CD4-positive, alpha-beta T cell treated with Interleukin-17A for 1 hour (primary cell): Measurements from ENCODE around the gene SRGAP3.

Experiments
- DNase-seq: peaks from one replicate; pipeline ENCODE4 v3.0.0-alpha.2; 2020

SRGAP3 gene

GRCh38 chr3:9077029-9077428, 172.4 kb downstream of the SRGAP3 start:
- no peak for DNase-seq

DNA sequence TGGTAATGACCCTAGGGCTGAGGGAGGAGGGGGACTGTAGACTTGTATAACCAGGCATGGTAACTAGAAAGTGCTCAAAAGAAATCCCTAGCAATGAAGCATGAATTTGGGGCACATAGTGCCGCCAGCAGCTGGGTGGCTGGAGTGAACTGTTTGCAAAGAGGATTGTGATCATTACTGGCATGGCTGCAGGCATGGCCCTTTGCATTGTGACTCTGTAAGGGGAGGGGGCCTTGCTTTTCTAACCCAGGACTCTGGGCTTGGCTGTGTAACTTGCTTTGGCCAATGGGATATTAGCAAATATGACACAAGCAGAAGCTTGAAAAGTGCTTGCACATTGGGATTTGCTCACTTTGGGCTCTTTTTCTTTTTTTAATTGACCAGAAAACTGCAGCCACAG, 173.7 kb downstream of the SRGAP3 start:
- no peak for DNase-seq

GRCh38 chr3:9074079-9074478, 175.4 kb downstream of the SRGAP3 start:
- DNase-seq = no peak

- no peak for DNase-seq
These were observed 176.8 kb downstream of the SRGAP3 start for GRCh38 chr3:9072667-9073009.

DNA sequence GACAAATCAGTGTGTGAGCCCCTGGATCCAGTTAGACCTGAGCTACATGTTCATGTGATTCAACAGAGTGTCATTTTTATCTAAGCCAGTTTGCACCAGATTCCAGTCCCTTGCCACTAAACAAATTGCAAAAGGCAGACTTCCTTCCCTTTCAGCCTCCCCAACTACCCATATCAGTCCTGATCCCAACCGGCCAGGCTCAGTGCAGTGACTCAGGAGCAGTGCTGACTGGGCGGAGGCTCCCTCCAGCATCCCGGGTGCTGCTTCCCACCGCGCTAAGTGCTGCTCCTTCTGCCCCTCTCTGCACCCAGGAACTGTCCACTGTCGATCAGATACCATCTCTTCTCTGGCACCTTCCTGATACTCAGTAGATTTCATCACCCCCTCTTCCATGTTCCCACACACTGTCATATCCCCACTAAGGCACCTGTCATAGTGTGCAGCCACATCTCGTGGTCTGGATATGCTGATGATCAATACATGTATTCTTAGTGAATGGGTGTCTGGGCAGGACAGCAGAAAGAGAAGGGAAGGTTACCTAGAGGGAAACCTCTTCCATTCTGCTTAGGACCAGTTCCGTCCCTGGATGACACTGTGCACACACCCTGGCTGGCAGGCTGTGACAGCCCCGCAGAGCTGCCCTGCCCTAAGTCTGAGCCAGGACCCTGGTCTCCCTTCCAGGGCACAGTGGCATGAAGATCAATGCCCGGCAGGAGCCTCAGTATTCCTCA, 177.3 kb downstream of the SRGAP3 start:
- no peak for DNase-seq

- no peak for DNase-seq
These were observed 178.5 kb downstream of the SRGAP3 start for GRCh38 chr3:9070961-9071360.

GRCh38 chr3:9069971-9070370, 179.5 kb downstream of the SRGAP3 start:
- DNase-seq = no peak

- DNase-seq = no peak
These were observed 181.4 kb downstream of the SRGAP3 start for GRCh38 chr3:9068051-9068450.

- peak; percentile 33 for DNase-seq
These were observed 182.0 kb downstream of the SRGAP3 start for GRCh38 chr3:9067352-9067975.

DNA sequence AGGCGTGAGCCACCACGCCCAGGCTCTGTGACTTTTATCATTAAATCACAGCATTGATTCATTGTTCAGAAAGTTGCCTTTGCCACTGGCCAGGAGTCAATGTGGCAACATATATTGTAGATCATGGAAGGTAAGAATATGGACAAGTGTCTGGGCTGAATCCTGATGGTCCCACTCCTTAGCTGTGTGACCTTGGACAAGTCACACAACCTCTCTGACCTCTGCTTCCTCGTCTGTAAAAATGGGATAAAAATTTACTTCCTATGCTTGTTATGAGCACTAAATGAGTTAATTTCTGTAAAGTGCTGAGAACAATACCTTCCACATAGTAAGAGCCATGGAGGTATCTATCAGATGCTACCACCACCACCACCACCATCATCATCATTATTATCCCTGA, 182.7 kb downstream of the SRGAP3 start:
- DNase-seq = no peak

- DNase-seq = no peak
These were observed 183.3 kb downstream of the SRGAP3 start for GRCh38 chr3:9066141-9066540.

DNA sequence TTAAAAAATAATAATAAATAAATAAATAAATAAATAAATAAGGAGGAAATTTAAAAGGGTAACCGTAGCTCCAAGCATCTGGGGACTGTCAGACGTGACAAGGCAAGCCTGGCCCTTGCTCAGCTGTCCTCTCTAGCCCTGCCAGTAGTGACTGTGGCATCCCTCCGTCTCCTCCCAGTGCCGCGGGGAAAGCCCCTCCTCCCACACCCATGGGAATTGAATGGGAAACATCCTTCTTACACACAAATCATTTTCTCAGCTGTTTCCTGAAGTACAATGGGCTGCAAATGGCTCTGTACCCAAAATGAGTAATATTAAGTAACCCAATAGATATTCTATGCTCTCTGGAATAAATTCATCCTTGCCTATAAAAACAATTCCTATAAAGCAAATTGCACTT, 184.6 kb downstream of the SRGAP3 start:
- no peak for DNase-seq

- no peak for DNase-seq
These were observed 185.2 kb downstream of the SRGAP3 start for GRCh38 chr3:9064251-9064650.

- no peak for DNase-seq
These were observed 186.9 kb downstream of the SRGAP3 start for GRCh38 chr3:9062570-9062969.

DNA sequence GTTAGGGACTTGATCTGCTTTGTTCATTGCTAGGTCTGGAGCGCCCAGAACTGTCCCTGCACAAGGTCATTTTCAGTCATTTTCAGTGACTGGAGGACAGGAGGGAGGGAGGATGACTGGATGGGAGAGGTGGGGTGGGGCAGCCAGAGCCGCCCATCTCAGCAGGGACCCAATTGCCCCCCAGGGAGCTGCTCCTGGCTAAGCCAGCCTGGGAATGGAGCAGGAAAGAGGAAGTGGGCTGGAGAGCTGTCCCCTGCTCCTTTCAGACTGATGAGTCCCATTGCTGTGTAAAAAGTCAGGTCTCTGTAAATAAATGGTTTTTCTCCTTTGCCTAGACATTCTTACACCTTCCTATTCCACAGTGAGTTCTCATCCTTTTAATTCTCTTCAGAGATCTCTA, 187.8 kb downstream of the SRGAP3 start:
- DNase-seq = no peak

DNA sequence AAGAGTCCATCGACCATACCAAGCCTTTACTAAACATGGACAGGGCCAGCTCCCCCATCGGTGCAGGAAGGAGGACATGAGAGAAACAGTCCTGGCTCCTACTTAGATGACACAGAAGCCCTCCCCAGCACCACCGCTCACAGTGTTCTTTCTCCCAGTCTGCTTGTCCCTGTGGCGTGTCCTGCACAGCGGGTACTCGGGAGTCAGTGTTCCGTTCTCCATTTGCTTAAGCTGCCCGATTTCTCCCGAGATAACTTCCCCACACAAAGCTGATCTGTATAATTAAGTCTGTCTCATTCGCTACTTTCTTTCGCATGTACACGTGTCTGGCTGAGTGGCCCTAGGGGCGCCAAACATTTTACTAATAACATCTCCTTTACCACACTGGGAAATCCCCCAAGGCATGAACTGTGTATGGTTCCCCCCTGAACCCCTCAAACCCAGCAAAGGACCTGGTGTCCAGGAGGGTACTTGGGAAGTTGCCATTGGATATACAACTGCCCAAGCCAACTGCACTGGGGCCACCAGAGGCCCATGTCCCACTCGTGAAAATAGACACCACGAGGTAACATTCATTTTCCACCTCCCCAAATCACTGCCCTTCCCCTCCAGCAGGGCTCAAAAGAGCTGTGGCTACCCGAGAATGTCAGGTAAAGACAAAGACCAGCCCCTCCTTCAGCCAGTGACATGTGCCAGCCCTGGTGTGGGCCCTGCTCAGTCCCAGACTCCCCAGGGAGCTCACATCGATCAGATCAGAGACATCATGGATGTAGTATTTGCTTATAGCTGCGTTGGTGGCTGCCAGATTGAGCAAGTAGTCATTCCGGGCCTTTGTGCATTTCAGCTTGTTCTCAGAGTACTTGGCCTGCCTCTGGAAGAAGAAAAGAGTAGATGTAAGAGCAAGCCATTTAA, 189.7 kb downstream of the SRGAP3 start:
- DNase-seq = no peak

DNA sequence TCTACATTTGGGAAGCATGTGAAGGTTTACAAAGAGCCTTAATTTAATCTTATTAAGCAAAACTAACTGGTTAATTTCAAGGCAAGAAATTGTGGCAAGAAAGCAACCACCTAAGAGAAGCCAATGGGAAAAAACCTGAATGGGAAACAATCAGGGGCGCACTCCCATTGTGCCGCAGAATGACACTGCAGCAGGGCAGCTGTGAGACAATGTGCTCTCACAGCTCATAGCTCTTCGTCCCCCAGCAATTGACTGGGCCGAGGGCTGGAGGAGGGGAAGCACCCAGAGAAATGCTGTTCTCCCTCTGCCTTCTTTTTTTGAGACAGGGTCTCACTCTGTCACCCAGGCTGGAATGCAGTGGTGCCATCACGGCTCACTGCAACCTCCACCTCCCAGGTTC, 192.9 kb downstream of the SRGAP3 start:
- no peak for DNase-seq

GRCh38 chr3:9047452-9048346, 201.7 kb downstream of the SRGAP3 start:
- DNase-seq = no peak

DNA sequence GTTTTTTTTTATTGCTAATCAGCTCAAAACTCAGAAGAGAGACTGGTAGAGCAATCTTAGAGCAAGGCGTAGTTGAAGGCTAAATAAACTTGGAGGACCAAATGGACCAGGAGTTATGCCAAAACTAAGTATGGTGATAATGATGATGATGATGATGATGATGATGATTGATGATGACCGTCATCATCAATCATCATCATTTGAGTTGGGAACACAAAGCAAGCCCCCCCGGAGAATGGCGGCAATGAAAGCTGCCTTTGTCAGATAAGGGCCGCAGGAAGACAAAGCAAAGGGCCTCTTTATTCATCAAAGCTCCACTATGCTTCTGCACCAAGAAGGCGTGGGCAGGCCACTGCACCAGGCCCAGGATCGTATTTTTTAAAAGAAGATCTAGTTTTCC, 204.1 kb downstream of the SRGAP3 start:
- no peak for DNase-seq

DNA sequence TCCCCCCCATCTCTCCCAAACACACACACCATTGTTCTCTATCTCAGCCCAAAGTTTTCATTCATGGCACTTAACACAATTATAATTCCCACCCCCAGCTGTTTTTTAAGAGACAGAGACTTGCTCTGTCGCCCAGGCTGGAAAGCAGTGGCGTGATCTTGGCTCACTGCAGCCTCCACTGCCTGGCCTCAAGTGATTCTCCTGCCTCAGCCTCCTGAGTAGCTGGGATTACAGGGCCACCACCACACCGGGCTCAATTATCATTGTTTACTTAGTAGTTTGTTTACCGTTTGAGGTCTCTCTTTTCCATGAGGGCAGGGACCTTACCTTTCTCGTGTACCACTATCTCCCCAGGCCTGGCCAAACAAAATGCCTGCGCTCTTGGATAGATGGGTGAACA, 206.4 kb downstream of the SRGAP3 start:
- DNase-seq = no peak

GRCh38 chr3:9041626-9042025, 207.8 kb downstream of the SRGAP3 start:
- no peak for DNase-seq

- DNase-seq = no peak
These were observed 208.4 kb downstream of the SRGAP3 start for GRCh38 chr3:9040996-9041395.

GRCh38 chr3:9037144-9037711, 212.2 kb downstream of the SRGAP3 start:
- DNase-seq = no peak
